HG03442 (cell line): Measurements from ENCODE around the gene SERPINB5.
A peak's percentile ranks its signal among the peaks of the same experiment; 100 is the strongest.
"Not testable (repeated sequence)": the region's sequence is repeated elsewhere in the genome, so short reads cannot be mapped to it uniquely, and the experiment has no call there.

ENCODE experiments used
- ATAC-seq: cut with Tn5 transposase; IDR thresholded peaks from one replicate; pipeline ENCODE4 v1.9.1; 2021; ENCODE audit warnings: mild to moderate bottlenecking, moderate library complexity; ENCODE audit not compliant: unreplicated experiment

The SERPINB5 gene

GRCh38 chr18:63476668-63477067 is at the start of gene SERPINB5:
Gene SERPINB5 (plus strand): TSS chr18:63476958. CDS start chr18:63484429, 7,471 bp downstream.
- ATAC-seq: no peak

DNA sequence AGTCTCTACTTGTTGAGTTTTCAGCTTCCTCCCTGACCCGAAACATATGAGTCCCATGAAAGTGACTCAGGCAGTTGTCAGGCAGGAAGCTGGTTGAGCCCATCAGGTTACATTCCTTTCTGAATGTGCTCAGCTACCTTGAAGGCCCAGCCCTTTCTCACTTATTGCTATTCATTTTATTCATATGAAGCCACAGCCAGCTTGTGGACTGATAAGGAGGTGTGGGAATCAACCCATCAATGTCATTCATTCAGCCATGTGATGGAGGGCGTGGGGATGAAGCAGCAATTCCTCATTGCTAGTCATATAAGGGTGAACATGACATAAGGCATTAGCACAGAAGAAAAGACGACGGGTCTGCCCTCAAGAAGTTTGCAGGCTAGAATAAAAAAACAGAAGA is 49.2 kb upstream of the SERPINB5 start:
- ATAC-seq: no peak

DNA sequence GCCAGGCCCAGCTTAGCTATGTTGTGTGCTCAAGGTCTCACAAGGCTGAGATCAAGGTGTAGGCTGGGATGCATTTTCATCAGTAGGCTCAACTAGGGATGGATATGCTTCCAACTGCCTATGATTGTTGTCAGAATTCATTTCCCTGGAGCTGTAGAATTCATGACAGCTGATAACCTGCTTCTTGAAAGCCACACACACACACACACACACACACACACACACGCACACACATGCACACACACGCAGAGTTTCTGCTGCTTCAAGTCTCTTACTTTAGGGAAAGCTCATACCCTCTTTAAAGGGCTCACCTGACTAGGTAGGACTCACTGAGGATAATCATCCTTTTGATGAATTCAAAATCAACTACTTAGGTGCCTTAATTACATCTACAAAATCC is 46.2 kb upstream of the SERPINB5 start:
- ATAC-seq: no peak

GRCh38 chr18:63431180-63431579 is 45.6 kb upstream of the SERPINB5 start:
- no peak for ATAC-seq

DNA sequence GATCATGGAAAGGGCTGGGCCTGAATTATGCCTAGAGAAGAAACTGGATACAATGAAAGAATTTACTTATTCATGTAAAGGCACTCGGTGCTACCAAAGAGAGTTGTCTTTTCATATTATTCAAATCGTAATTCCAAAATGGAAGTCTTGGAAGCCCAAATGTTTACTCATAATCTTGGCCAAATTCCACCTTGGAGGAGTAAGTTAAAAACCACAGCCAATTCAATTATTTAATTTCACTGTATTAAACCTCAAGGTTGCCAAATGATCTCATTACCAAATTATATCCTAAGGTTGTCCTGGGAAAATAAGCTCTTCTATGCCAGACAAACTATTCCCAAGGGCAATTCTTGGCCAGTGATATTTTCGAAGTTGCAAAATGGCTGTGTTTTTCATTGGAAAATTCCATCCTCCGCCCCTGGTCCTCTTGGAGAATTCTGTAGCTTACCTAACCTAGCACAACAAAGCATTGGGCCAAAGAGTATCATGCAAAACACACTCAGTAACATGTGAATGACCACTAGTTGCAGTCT is 43.4 kb upstream of the SERPINB5 start:
- ATAC-seq: no peak

- ATAC-seq: no peak
Observed at GRCh38 chr18:63438181-63438580, 38.6 kb upstream of the SERPINB5 start.

GRCh38 chr18:63439334-63439733 is 37.4 kb upstream of the SERPINB5 start:
- peak; percentile 68 for ATAC-seq

- no peak for ATAC-seq
Observed at GRCh38 chr18:63440219-63440618, 36.5 kb upstream of the SERPINB5 start.

DNA sequence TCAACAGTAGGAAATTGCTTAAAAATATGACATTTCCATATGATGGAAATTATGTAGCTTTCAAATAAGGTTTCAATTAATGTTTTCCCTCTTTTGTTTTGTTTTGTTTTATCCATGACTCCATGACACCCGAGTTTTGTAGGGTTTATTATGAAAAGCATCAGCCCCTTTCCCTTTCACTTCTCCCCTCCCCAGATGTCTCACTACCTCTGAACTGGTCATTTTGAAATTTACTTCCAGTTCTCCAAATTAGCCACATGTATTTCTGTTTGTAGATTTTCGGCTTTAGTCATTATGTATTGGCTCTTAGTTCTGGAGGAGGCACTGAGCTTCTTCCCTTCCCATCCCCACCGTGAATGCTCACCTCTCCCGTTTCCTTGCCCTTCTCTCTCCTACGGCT is 35.9 kb upstream of the SERPINB5 start:
- ATAC-seq: peak; percentile 35

DNA sequence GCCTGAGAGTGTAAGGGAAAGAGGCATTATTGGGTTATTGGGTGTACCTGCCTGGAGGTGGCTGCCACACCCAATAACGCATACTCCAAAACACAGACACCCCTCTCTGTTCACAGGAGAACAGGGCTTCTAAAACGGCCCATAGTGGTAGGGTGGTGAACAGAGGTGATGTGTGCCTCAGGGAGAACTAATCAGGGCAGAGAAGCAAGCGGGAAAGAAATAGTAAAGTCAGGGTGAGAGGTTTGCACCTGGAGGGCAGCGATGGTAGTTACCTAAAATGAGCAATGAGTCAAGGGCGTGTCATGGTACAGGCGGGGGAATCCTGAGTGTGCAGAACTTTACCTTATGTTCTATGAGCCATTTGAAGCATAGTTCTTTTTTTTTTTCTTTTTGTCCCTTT is 32.9 kb upstream of the SERPINB5 start:
- ATAC-seq: no peak

DNA sequence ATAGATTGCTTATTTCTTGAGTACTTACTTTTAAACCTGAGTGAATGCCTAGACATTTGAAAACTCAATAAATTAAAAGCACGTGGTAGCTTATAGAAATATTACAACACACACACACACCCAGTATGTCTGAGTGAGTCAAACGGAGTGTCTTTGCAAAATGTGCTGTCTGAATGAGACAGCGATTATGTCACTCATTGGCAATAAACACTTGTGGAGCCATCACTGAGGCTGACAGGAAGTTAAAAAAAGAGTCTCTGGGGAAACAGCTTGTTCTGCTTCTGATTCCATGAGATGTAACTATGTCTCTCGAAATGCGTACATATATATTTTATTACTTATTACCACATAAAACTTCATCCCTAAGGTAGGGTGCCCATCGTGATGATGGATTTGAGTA is 32.2 kb upstream of the SERPINB5 start:
- no peak for ATAC-seq

DNA sequence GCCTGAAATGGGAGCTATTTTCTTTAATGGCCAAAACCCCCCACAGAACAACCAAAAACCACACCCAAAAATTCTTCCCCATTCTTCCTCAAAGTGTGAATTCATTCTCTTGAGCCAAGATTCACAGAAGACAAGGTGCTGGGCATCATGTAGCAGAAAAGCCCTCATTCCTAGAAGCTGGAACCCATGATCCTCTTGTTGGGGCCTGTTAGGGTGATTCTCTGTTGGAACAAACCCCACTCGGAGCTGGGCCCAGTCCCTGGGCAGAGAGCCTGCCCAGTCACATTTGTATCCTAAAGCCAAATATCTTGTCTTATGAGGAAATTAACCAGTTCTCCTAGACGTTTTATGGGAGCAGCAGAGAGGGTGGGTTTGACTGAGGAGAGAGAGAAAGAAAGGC is 31.7 kb upstream of the SERPINB5 start:
- no peak for ATAC-seq

DNA sequence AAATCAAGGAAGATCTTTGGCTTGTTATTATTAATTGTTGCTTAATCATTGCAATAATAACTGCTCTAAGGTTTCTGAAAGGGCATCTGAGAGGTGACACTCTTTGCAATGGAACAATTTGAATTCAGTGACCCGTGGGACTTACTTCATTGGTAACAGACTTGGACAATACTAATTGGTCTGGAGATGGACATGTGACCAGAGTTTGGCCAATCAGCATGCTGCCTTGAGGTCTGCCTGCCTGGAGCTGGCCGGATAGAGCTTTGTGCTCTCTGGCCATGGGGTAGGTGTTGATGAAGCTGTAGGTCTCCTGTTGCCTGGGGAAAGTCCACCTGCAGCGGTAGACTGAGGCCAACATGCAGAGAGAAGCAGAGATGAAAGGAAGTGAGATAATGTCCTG is 30.5 kb upstream of the SERPINB5 start:
- no peak for ATAC-seq

DNA sequence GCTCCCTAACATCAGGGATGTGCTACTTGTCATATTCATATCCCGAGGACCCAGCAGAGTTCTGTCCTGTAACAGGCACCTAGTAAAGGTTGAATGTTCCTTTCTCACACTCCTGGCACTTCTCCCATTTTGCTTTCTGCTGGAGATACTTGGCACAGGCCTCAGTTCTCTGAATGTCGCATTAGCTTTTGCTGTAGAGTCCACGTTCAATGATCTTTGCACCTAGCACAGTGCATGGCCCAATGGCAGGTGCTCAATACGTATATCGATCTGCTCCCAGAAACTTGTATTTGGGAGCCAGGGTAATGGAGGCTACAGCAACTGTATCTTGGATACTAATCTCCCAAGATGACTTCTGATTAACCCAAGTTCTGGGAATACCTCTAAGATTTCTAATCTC is 29.7 kb upstream of the SERPINB5 start:
- no peak for ATAC-seq

DNA sequence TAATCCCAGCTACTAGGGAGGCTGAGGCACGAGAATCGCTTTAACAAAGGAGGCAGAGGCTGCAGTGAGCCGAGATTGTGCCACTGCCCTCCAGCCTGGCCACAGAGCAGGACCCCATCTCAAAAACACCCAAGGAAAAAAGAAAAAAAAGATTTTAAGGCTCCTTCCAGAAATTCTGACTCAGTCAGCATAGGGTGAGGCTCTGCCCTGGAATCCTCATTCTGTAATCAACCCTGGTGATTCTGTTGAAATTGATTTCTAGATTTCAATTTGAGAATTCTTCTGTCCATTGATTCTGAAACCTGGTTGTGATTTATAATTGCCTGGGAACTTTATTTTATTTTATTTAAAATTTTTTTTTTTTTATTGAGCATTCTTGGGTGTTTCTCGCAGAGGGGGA is 27.3 kb upstream of the SERPINB5 start:
- no peak for ATAC-seq

DNA sequence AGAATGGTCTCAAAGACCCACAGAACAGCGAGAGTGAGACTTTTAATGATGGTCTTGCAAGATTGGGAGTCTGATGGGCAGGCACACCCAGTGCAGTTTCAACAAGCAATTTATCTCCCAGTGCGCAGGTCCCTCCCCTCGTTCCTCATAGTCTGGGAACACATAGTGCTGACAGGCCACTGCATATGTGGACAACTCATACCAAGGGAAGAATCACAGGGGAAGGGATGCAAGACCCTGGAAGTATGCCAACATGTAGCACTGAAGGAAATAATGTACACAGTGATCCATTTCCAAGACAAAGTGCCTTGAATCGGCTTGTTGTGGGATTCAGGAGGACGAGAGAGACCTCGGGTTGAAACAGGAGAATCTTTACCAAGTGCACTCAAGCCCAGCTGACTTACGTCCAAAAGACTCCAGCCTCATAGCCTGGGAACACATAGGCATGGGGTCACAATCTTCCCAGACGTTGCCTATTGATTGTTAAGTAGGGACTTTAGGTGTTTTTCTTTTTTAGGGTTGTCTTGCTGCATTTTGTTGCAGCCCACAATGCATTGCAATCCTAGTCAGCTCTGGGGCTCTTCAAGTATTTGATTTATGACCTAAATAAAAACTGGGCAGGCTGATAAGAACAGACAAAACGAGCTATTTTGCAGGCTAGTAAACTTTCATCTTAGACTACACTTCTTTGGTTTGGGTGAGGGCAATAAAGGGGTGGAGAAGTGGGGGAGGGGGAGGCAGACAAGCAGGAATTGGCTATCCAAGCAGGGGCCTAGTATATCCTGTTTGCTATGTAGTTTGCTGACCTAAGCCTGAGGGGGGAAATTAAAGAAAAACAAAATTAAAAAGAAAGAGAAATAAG is 24.7 kb upstream of the SERPINB5 start:
- no peak for ATAC-seq

DNA sequence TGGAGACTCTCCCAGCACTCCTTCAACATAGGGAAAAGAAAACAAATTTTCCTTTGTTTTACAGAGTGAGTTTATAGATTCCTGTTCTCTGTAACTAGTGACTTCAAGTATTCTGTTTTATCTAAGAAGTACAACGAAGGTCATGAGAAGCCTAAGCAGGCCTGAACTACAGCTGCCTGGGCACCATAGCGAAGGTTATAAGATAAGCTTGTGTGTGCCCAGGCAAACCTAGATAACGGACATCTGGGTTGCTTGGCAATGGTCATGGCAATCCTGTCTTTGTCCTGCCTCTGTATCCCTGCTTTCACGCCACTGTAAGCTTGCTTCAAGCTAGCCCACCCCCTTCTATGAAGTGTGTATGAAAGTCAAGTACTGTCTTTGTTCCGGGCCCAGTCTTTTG is 24.0 kb upstream of the SERPINB5 start:
- not testable (repeated sequence) for ATAC-seq

DNA sequence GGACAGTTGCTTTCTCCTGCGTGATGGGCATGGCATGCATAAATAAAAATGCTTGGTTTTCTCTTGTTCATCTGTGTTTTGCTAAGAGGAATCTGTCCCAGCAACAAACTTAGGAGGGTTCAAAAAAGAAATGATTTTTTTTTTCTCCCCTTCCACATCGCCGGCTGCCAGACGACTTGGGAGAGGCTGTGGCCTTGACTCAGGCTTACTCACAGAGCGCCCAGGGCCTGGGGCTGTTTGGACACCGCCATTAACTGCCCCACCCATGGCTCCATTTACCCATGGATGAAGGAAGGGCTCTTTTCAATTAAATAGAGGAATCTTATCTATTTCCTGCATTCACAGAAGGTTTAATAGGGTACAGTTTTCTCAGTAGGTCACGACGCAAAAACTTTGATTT is 22.3 kb upstream of the SERPINB5 start:
- ATAC-seq: no peak

DNA sequence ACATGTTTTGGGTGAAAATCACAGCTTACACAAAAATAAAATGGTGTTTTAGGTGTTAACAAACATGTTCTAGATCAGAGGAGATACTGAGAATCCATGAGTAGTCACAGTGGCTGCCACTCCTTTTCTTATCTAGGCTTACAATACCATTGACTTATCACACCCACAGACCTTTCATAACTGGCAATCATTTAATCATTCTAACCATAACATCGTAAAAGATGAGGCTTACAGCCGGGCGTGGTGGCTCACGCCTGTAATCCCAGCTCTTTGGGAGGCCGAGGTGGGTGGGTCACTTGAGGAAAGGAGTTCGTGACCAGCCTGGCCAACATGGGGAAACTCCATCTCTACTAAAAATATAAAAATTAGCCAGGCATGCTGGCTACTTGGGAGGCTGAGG is 18.8 kb upstream of the SERPINB5 start:
- no peak for ATAC-seq

DNA sequence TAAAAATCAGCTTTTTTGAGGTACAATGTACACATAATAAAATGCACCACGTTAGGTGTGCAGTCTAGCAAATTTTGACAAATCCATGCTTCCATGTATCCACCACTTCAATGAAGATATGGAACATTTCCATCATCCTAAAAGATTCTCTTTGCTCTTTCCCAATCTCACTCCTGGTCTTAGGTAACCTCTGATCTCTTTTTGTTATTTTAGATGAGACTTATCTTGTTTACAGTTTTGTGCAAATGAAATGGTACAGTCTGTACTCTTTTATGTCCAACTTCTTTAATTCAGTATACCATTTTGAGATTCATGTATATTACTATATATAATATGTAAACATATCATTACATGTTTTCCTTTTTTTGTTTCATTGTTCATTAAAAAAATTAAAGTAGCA is 16.3 kb upstream of the SERPINB5 start:
- ATAC-seq: no peak

DNA sequence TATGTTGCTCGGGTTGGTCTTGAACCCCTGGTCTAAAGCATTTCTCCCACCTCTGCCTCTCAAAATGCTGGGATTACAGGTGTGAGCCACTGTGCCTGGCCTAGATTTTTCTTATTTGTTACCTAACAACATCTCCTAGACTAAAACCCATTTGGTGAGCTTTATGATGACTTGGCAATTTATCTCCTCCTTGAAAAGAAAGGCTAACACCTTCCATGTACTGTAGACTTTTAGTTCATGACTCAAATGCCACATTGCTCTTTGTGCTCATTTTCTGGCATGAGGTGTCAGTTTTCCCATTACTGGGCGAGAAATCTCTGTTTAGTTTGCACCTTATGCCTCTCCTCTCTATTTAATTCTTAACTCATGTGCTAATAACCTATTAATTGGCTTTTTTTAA is 12.3 kb upstream of the SERPINB5 start:
- ATAC-seq: no peak

DNA sequence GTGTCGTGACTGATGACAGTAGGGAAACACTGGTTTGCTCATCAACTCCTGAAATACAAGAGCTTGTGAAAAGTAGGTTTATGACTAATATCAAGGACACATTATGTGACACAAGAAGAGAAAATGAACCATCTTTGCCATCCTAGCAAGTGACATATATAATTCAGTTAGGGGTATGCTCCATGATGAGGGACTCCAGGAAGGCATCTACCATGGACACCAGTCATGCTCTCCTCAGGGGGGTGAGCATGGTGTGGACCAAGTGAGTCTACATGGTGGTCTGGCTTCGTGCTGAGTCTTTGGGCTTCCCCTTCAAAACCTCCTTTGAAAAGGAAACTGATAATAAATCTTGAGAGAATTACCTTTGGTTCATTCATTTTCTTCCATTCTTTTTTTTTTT is 11.7 kb upstream of the SERPINB5 start:
- no peak for ATAC-seq

DNA sequence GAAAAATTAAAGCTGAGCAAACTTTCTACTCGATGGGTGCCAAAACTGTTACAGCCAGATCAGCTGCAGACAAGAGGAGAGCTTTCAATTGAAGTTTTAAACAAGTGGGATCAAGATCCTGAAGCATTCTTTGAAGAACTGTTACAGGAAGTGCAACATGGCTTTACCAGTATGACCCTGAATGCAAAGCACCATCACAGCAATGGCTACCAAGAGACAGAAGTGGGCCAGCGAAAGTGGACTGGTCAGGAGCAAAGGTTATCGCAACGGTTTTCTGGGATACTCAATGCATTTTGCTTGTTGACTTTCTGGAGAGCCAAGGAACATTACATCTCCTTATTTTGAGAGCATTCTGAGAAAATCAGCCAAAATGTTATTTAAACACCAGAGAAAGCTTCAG is 9.1 kb upstream of the SERPINB5 start:
- ATAC-seq: no peak
